A673 (cell line): ENCODE data around the gene NRXN3. TPM values are rescaled to one million over a fixed set of nuclear protein-coding genes. Genes with fewer than 3 reads are reported as not detected.

Experiments used
- BruUV-seq: library from RNA; stranded (reverse); fragments of 400-500 nt; replicated peaks from 2 replicates; lab custom pipeline; 2021; lab: Mats Ljungman, UMichigan
- CTCF ChIA-PET: fragments of 300-600 bp; sonication (Branson Sonifier 250); formaldehyde crosslinking; loops from one replicate; lab custom pipeline; 2022; ENCODE audit warnings: antibody characterized with exemption; lab: Charles Lee
- POLR2A ChIA-PET: fragments of 300-600 bp; sonication (Branson Sonifier 250); formaldehyde crosslinking; loops from one replicate; lab custom pipeline; 2022; ENCODE audit warnings: antibody characterized with exemption; ENCODE audit not compliant: low non-redundant PET; lab: Charles Lee
- DNase-seq: peaks from one replicate; pipeline ENCODE4 v3.0.0-alpha.2; 2015; ENCODE audit warnings: low spot score
- H3K27ac ChIP-seq: fragments of 200-600 bp; sonication (generic); 2 replicates; pipeline ENCODE4 v1.5.1; 2016; ENCODE audit warnings: mixed run types, low read depth, mild to moderate bottlenecking, mixed read lengths, antibody characterized with exemption, low read length; ENCODE audit not compliant: poor library complexity, severe bottlenecking
- H3K27me3 ChIP-seq: fragments of 200-600 bp; sonication (generic); replicated peaks from 2 replicates; pipeline ENCODE4 v1.6.1; 2017; ENCODE audit warnings: mixed run types, low read depth, mild to moderate bottlenecking, mixed read lengths, antibody characterized with exemption, low read length; ENCODE audit not compliant: insufficient read depth, poor library complexity
- H3K36me3 ChIP-seq: fragments of 200-600 bp; sonication (generic); 2 replicates; pipeline ENCODE4 v1.6.1; 2016; ENCODE audit warnings: mixed run types, mild to moderate bottlenecking, mixed read lengths, antibody characterized with exemption, low read length; ENCODE audit not compliant: insufficient read depth, poor library complexity, severe bottlenecking
- H3K4me1 ChIP-seq: fragments of 200-600 bp; sonication (generic); 2 replicates; pipeline ENCODE4 v1.6.1; 2017; ENCODE audit warnings: mixed run types, mild to moderate bottlenecking, mixed read lengths, antibody characterized with exemption, low read length; ENCODE audit not compliant: insufficient read depth, poor library complexity, severe bottlenecking
- H3K4me3 ChIP-seq: fragments of 200-600 bp; sonication (generic); 2 replicates; pipeline ENCODE4 v1.5.1; 2016; ENCODE audit warnings: low read depth, mixed run types, mild to moderate bottlenecking, mixed read lengths, low read length; ENCODE audit not compliant: poor library complexity, severe bottlenecking
- H3K9me3 ChIP-seq: fragments of 200-600 bp; sonication (generic); 2 replicates; pipeline ENCODE4 v1.6.1; 2016; ENCODE audit warnings: mixed run types, low read depth, mild to moderate bottlenecking, mixed read lengths, antibody characterized with exemption, low read length; ENCODE audit not compliant: poor library complexity, severe bottlenecking
- EZH2 ChIP-seq: fragments of 200-600 bp; sonication (generic); IDR thresholded peaks from 2 replicates; pipeline ENCODE4 v1.6.1; 2017; ENCODE audit warnings: borderline replicate concordance, low read depth, mild to moderate bottlenecking, mixed read lengths, antibody characterized with exemption, low read length; ENCODE audit not compliant: poor library complexity, severe bottlenecking
- intact Hi-C: fragments of 100-400 bp; cut with micrococcal nuclease; formaldehyde crosslinking; loops from one replicate; pipeline ENCODE4 v1.10.0; 2022; ENCODE audit not compliant: unreplicated experiment
- total RNA-seq: library from RNA; stranded (reverse); gene quantifications from 2 replicates; pipeline ENCODE4 v1.2.3, GENCODE V29; 2021
- TF ChIP-seq, protein P1 (sequence below): fragments of 300-800, 200-600 bp; sonication (generic); conservative IDR thresholded peaks from 2 replicates; pipeline ENCODE4 v1.5.1; 2017; ENCODE audit warnings: low read depth, mild to moderate bottlenecking, antibody characterized with exemption, low read length, moderate library complexity, mixed read lengths

Gene NRXN3
- total RNA-seq, 1 experiment from 2014 or later = 0.21 TPM

- no peaks in the 10 kb centered on the region for H3K27me3 ChIP-seq
- H3K9me3 ChIP-seq = no peaks in the 10 kb centered on the region
- no TSS peak for BruUV-seq
- no peak overlapping the region for H3K4me3 ChIP-seq
- H3K27ac ChIP-seq = no peak overlapping the region
- intact Hi-C loops = no loop called here
- no peak for TF ChIP-seq EZH2
- TF ChIP-seq, protein P1, sequence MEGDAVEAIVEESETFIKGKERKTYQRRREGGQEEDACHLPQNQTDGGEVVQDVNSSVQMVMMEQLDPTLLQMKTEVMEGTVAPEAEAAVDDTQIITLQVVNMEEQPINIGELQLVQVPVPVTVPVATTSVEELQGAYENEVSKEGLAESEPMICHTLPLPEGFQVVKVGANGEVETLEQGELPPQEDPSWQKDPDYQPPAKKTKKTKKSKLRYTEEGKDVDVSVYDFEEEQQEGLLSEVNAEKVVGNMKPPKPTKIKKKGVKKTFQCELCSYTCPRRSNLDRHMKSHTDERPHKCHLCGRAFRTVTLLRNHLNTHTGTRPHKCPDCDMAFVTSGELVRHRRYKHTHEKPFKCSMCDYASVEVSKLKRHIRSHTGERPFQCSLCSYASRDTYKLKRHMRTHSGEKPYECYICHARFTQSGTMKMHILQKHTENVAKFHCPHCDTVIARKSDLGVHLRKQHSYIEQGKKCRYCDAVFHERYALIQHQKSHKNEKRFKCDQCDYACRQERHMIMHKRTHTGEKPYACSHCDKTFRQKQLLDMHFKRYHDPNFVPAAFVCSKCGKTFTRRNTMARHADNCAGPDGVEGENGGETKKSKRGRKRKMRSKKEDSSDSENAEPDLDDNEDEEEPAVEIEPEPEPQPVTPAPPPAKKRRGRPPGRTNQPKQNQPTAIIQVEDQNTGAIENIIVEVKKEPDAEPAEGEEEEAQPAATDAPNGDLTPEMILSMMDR = no peak
- no peaks in the 10 kb centered on the region for H3K36me3 ChIP-seq
- no peaks in the 10 kb centered on the region for H3K4me1 ChIP-seq
- CTCF ChIA-PET = no interaction called here
- POLR2A ChIA-PET = no interaction called here
- no peak for DNase-seq
These were observed 1243.7 kb downstream of the NRXN3 start for GRCh38 chr14:79413734-79414428.

- intact Hi-C loops = no loop called here
- ChIA-PET POLR2A (no interaction called here), CTCF (no interaction called here)
- Histone ChIP-seq H3K4me1 (no peaks in the 10 kb centered on the region), H3K4me3 (no peak overlapping the region), H3K27me3 (no peaks in the 10 kb centered on the region), H3K27ac (no peak overlapping the region), H3K36me3 (no peaks in the 10 kb centered on the region), H3K9me3 (no peaks in the 10 kb centered on the region)
- no peak for DNase-seq
- TF ChIP-seq, protein P1 = no peak
- TF ChIP-seq EZH2 = no peak
- no TSS peak for BruUV-seq
These were observed 1245.6 kb downstream of the NRXN3 start for GRCh38 chr14:79415726-79416125.

- TF ChIP-seq, protein P1 = no peak
- no peaks in the 10 kb centered on the region for H3K4me1 ChIP-seq
- intact Hi-C loops = no loop called here
- H3K27ac ChIP-seq = no peak overlapping the region
- H3K4me3 ChIP-seq = no peak overlapping the region
- DNase-seq = no peak
- BruUV-seq = no TSS peak
- no peaks in the 10 kb centered on the region for H3K27me3 ChIP-seq
- no peaks in the 10 kb centered on the region for H3K9me3 ChIP-seq
- ChIA-PET CTCF (no interaction called here), POLR2A (no interaction called here)
- H3K36me3 ChIP-seq = no peaks in the 10 kb centered on the region
These were observed 1247.8 kb downstream of the NRXN3 start for GRCh38 chr14:79417961-79418360.
